ENCODE results near the gene IRX4.

Gene IRX4

DNA sequence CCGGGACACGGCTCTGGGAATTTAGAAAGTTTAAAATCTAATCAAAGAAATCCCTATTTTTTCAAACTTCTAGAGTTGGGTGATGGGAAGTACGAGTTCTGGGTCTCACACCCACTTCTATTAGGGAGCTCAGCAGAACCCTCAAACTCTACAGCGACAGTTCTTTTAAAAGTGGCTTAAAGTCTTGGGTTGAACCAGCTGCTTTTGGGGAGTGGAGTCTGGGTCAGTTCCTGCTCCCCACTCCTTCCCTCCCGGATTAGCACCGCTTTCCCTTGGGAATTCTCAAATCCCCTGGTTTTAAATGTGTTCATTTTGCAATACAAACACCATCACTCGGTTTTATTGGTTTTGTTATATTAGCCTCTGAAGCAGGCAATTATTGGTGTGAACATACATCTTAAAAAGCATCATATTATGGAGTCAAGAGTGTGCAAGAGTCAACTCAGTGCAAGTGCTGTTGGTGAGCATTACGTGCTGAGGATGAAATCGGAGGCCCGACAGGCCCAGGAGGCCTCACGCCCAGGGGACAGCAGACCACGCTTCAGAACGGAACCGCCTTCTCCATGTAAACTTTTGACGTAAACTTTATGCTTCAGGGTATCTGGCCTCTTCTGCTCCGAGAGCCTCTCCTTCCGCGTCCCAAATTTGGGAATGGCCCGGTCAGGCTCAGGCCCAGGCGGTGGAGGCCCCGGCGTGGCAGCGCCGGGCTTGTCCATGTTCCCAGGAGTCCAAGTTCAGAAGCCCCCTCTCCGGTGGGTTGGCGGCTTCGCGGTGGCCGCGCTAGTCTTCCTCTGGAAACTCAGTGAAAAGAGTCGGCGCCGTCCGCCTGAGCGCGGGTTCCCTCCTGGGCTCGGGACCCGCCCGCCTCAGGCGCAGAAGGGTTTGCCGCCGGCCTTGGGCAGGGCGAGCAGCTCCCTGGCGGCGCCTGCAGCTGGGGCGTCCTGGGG lies 5.3 kb downstream of the IRX4 start:
- Histone ChIP-seq H3K4me3 (ENCODE audit: low read length, poor library complexity, severe bottlenecking) (no peak overlapping the region), H3K4me2 (ENCODE audit: low read depth, low read length, poor library complexity, severe bottlenecking) (no peak overlapping the region), H3K4me1 (ENCODE audit: insufficient read depth, low read length, poor library complexity, severe bottlenecking) (no peaks in the 10 kb centered on the region), H2AFZ (ENCODE audit: low read length) (no peak overlapping the region), H3K79me2 (ENCODE audit: insufficient read depth, low read length) (no peaks in the 10 kb centered on the region), H4K20me1 (ENCODE audit: insufficient read depth, low read length, poor library complexity, severe bottlenecking) (no peaks in the 10 kb centered on the region), H3K27me3 (ENCODE audit: insufficient read depth, low read length, poor library complexity, severe bottlenecking) (no peaks in the 10 kb centered on the region), H3K9me2 (replicated peaks; ENCODE audit: low read depth, low read length) (no peaks in the 10 kb centered on the region), H3K36me3 (ENCODE audit: insufficient read depth, low read length) (no peaks in the 10 kb centered on the region), H3F3A (ENCODE audit: low read depth) (no peaks in the 10 kb centered on the region), H3K9me3 (ENCODE audit: insufficient read depth, low read depth, low read length) (peaks cover 16% of the 10 kb centered on the region; the same call in 1 of the 2 replicates), H3K9ac (ENCODE audit: low read depth, low read length, poor library complexity, severe bottlenecking) (no peak overlapping the region)
- TF ChIP-seq, protein P1, sequence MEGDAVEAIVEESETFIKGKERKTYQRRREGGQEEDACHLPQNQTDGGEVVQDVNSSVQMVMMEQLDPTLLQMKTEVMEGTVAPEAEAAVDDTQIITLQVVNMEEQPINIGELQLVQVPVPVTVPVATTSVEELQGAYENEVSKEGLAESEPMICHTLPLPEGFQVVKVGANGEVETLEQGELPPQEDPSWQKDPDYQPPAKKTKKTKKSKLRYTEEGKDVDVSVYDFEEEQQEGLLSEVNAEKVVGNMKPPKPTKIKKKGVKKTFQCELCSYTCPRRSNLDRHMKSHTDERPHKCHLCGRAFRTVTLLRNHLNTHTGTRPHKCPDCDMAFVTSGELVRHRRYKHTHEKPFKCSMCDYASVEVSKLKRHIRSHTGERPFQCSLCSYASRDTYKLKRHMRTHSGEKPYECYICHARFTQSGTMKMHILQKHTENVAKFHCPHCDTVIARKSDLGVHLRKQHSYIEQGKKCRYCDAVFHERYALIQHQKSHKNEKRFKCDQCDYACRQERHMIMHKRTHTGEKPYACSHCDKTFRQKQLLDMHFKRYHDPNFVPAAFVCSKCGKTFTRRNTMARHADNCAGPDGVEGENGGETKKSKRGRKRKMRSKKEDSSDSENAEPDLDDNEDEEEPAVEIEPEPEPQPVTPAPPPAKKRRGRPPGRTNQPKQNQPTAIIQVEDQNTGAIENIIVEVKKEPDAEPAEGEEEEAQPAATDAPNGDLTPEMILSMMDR (conservative IDR thresholded peaks at IDR 0.05; ENCODE audit: low read length) = no peak
- TF ChIP-seq EZH2phosphoT487 (IDR thresholded peaks at IDR 0.05; ENCODE audit: borderline replicate concordance) = no peak

- no peak overlapping the region for H2AFZ ChIP-seq (ENCODE audit: low read length)
- no peaks in the 10 kb centered on the region for H3K36me3 ChIP-seq (ENCODE audit: insufficient read depth, low read length)
- no peak overlapping the region for H3K4me2 ChIP-seq (ENCODE audit: low read depth, low read length, poor library complexity, severe bottlenecking)
- no peaks in the 10 kb centered on the region for H3K79me2 ChIP-seq (ENCODE audit: insufficient read depth, low read length)
- peaks cover 16% of the 10 kb centered on the region; the same call in 1 of the 2 replicates for H3K9me3 ChIP-seq (ENCODE audit: insufficient read depth, low read depth, low read length)
- H4K20me1 ChIP-seq (ENCODE audit: insufficient read depth, low read length, poor library complexity, severe bottlenecking) = no peaks in the 10 kb centered on the region
- no peak overlapping the region for H3K9ac ChIP-seq (ENCODE audit: low read depth, low read length, poor library complexity, severe bottlenecking)
- H3K4me1 ChIP-seq (ENCODE audit: insufficient read depth, low read length, poor library complexity, severe bottlenecking) = no peaks in the 10 kb centered on the region
- no peaks in the 10 kb centered on the region for H3F3A ChIP-seq (ENCODE audit: low read depth)
- no peaks in the 10 kb centered on the region for H3K9me2 ChIP-seq (replicated peaks; ENCODE audit: low read depth, low read length)
- H3K27me3 ChIP-seq (ENCODE audit: insufficient read depth, low read length, poor library complexity, severe bottlenecking) = no peaks in the 10 kb centered on the region
- no peak overlapping the region for H3K4me3 ChIP-seq (ENCODE audit: low read length, poor library complexity, severe bottlenecking)
- TF ChIP-seq EZH2phosphoT487 (IDR thresholded peaks at IDR 0.05; ENCODE audit: borderline replicate concordance) = no peak
- TF ChIP-seq, protein P1 (conservative IDR thresholded peaks at IDR 0.05; ENCODE audit: low read length) = no peak
Measured at GRCh38 chr5:1876660-1877064, 6.1 kb downstream of the IRX4 start.

GRCh38 chr5:1875843-1876659 lies 6.7 kb downstream of the IRX4 start:
- Histone ChIP-seq H3K4me2 (ENCODE audit: low read depth, low read length, poor library complexity, severe bottlenecking) (no peak overlapping the region), H3K9me2 (replicated peaks; ENCODE audit: low read depth, low read length) (no peaks in the 10 kb centered on the region), H3K27me3 (ENCODE audit: insufficient read depth, low read length, poor library complexity, severe bottlenecking) (no peaks in the 10 kb centered on the region)

More at GRCh38 chr5:1875843-1876659, 6.7 kb downstream of the IRX4 start:
- Histone ChIP-seq H3F3A (ENCODE audit: low read depth) (no peaks in the 10 kb centered on the region), H3K4me1 (ENCODE audit: insufficient read depth, low read length, poor library complexity, severe bottlenecking) (no peaks in the 10 kb centered on the region), H2AFZ (ENCODE audit: low read length) (no peak overlapping the region), H3K9me3 (ENCODE audit: insufficient read depth, low read depth, low read length) (peaks cover 16% of the 10 kb centered on the region; the same call in 1 of the 2 replicates), H3K79me2 (ENCODE audit: insufficient read depth, low read length) (no peaks in the 10 kb centered on the region), H3K36me3 (ENCODE audit: insufficient read depth, low read length) (no peaks in the 10 kb centered on the region), H4K20me1 (ENCODE audit: insufficient read depth, low read length, poor library complexity, severe bottlenecking) (no peaks in the 10 kb centered on the region), H3K9ac (ENCODE audit: low read depth, low read length, poor library complexity, severe bottlenecking) (no peak overlapping the region), H3K4me3 (ENCODE audit: low read length, poor library complexity, severe bottlenecking) (no peak overlapping the region)
- TF ChIP-seq EZH2phosphoT487 (IDR thresholded peaks at IDR 0.05; ENCODE audit: borderline replicate concordance) = no peak

Data from Loucy (cell line).